ENCODE results near the gene TIMM22. TPM values are rescaled to one million over a fixed set of nuclear protein-coding genes. Genes with fewer than 3 reads are reported as not detected.
A peak's percentile ranks its signal among the peaks of the same experiment; 100 is the strongest.

TIMM22 gene
- total and polyA plus RNA-seq, 2 of the 13 experiments (the other 11 are each of a cell fraction or from before 2014, with no cell fraction given) = 6.2 to 15.5 TPM

DNA sequence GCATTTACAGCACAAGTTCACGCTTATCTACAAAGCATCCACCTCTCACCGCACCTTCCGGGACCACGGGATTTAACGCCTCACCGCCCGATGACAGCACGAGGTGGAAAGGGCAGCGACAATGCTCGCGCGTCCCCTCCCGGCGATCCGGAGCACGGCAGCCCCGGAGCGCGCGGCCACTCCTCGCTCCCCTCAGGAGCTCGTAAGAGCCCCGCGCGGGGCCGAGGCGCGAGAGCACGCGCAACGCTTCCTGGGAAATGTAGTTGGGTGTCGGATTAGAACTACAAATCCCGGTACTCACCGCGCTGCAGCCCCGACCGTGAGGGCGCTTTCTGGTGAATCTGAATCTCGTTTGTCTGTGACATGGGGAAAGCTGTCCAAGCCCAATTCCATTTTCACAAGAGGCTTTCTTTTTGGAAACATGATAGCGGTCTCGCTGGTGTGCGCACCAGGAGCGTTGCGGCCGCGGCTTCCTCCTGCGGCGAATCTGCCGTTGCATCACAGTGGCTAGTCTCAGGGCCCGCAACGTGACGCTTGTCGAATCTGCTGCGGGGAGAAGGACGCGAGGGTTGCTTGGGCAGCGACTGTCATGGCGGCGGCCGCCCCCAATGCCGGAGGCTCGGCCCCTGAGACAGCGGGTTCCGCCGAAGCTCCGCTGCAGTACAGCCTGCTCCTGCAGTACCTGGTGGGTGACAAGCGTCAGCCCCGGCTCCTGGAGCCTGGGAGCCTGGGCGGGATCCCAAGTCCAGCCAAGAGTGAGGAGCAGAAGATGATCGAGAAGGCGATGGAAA, at the start of gene TIMM22 (continued):
- TF ChIP-seq, protein P1, sequence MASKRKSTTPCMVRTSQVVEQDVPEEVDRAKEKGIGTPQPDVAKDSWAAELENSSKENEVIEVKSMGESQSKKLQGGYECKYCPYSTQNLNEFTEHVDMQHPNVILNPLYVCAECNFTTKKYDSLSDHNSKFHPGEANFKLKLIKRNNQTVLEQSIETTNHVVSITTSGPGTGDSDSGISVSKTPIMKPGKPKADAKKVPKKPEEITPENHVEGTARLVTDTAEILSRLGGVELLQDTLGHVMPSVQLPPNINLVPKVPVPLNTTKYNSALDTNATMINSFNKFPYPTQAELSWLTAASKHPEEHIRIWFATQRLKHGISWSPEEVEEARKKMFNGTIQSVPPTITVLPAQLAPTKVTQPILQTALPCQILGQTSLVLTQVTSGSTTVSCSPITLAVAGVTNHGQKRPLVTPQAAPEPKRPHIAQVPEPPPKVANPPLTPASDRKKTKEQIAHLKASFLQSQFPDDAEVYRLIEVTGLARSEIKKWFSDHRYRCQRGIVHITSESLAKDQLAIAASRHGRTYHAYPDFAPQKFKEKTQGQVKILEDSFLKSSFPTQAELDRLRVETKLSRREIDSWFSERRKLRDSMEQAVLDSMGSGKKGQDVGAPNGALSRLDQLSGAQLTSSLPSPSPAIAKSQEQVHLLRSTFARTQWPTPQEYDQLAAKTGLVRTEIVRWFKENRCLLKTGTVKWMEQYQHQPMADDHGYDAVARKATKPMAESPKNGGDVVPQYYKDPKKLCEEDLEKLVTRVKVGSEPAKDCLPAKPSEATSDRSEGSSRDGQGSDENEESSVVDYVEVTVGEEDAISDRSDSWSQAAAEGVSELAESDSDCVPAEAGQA (IDR thresholded peaks at IDR 0.05; ENCODE audit: low read depth) = peak; percentile 91
- TF ChIP-seq, protein P1 (CRISPR knock-in tag; IDR thresholded peaks at IDR 0.05; ENCODE audit: borderline replicate concordance) = no peak; the same call in 1 of the 2 replicates
- 0 out of 2 replicates have a peak, but pooled peaks have one; percentile 69 for TF ChIP-seq RFXAP (CRISPR knock-in tag; IDR thresholded peaks at IDR 0.05; ENCODE audit: borderline replicate concordance)
- TF ChIP-seq CENPT (CRISPR knock-in tag; IDR thresholded peaks at IDR 0.05; ENCODE audit: low read depth) = no peak; the same call in 1 of the 2 replicates
- peak; percentile 35 for TF ChIP-seq SKI (IDR thresholded peaks at IDR 0.05; ENCODE audit: partially characterized antibody)
- peak; percentile 89 for TF ChIP-seq HDAC1 (CRISPR knock-in tag; IDR thresholded peaks at IDR 0.05)
- peak; percentile 95 for TF ChIP-seq KMT2B (CRISPR knock-in tag; IDR thresholded peaks at IDR 0.05)
- 0 out of 2 replicates have a peak, but pooled peaks have one; percentile 55 for TF ChIP-seq ZNF30 (CRISPR knock-in tag; IDR thresholded peaks at IDR 0.05)
- peak; percentile 68; the same call in 1 of the 2 replicates for TF ChIP-seq SIN3A (IDR thresholded peaks at IDR 0.05; ENCODE audit: borderline replicate concordance, low read depth, low read length)
- peak; percentile 98 for TF ChIP-seq KDM2A (CRISPR knock-in tag; IDR thresholded peaks at IDR 0.05; ENCODE audit: borderline replicate concordance, low read depth)
- peak; percentile 52; the same call in 1 of the 2 replicates for TF ChIP-seq NR2F2 (IDR thresholded peaks at IDR 0.05; ENCODE audit: borderline replicate concordance, low read depth)
- peak; percentile 86 for TF ChIP-seq ZNF777 (CRISPR knock-in tag; IDR thresholded peaks at IDR 0.05)
- 0 out of 2 replicates have a peak, but pooled peaks have one; percentile 23 for TF ChIP-seq ZNF296 (CRISPR knock-in tag; conservative IDR thresholded peaks at IDR 0.05)
- TF ChIP-seq NFKB2 (CRISPR knock-in tag; IDR thresholded peaks at IDR 0.05; ENCODE audit: borderline replicate concordance) = peak; percentile 61; the same call in 1 of the 2 replicates
- TF ChIP-seq RAD21 (CRISPR knock-in tag; IDR thresholded peaks at IDR 0.05) = peak; percentile 98
- peak; percentile 95; the same call in 1 of the 2 replicates for TF ChIP-seq MTF2 (CRISPR knock-in tag; IDR thresholded peaks at IDR 0.05; ENCODE audit: borderline replicate concordance)
- no peak for TF ChIP-seq NCOA5 (CRISPR knock-in tag; IDR thresholded peaks at IDR 0.05)
- TF ChIP-seq EHMT2 (IDR thresholded peaks at IDR 0.05; ENCODE audit: borderline replicate concordance, low read depth, low read length) = no peak
- TF ChIP-seq, protein P2, sequence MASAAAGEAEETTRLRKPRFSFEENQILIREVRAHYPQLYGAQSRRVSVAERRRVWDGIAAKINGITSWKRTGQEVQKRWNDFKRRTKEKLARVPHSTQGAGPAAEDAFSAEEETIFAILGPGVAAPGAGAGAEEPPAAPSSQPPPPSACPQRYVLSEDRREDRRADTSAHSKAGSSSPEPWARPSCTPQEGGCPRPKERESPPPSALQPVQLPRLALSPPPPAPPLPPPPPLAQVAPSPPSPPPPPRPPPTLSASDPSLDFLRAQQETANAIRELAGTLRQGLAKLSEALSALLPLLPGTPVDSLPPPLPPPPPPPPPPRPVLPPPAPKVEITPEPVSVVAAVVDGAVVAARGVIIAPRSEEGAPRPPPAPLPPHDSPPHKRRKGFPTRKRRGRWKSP (CRISPR knock-in tag; IDR thresholded peaks at IDR 0.05) = peak; percentile 93
- TF ChIP-seq, protein P3, sequence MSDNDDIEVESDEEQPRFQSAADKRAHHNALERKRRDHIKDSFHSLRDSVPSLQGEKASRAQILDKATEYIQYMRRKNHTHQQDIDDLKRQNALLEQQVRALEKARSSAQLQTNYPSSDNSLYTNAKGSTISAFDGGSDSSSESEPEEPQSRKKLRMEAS (IDR thresholded peaks at IDR 0.05) = peak; percentile 98
